Astrocyte (in vitro differentiated cells and primary cell): ENCODE data around the gene LBR. TPM values are rescaled to one million over a fixed set of nuclear protein-coding genes. Genes with fewer than 3 reads are reported as not detected.

ENCODE experiments used
- DNase-seq: peaks from one replicate; pipeline ENCODE4 v3.0.0-alpha.2; 2010; ENCODE audit warnings: low read depth
- FAIRE-seq: peaks from 2 replicates; lab custom pipeline; 2011; peaks lifted over from hg19 to GRCh38; lab: Jason Lieb, UNC
- H2AFZ ChIP-seq: 2 replicates; pipeline ENCODE4 v1.6.0; 2012; ENCODE audit warnings: low read depth, low read length, inconsistent platforms
- H3K27ac ChIP-seq: 2 replicates; pipeline ENCODE4 v1.5.1; 2011; ENCODE audit warnings: low read depth, low read length, inconsistent platforms
- H3K27me3 ChIP-seq: 2 replicates; pipeline ENCODE4 v1.6.0; 2011; ENCODE audit warnings: low read length, inconsistent platforms; ENCODE audit not compliant: insufficient read depth
- H3K36me3 ChIP-seq: 2 replicates; pipeline ENCODE4 v1.5.1; 2011; ENCODE audit warnings: low read length, inconsistent platforms; ENCODE audit not compliant: insufficient read depth
- H3K4me1 ChIP-seq: 2 replicates; pipeline ENCODE4 v1.5.1; 2011; ENCODE audit warnings: low read length, inconsistent platforms; ENCODE audit not compliant: insufficient read depth
- H3K4me2 ChIP-seq: 2 replicates; pipeline ENCODE4 v1.6.0; 2012; ENCODE audit warnings: low read length, inconsistent platforms
- H3K4me3 ChIP-seq: 2 replicates; pipeline ENCODE4 v1.5.1; 2011; ENCODE audit warnings: low read depth, mild to moderate bottlenecking, low read length, inconsistent platforms; ENCODE audit not compliant: insufficient read depth
- H3K79me2 ChIP-seq: 2 replicates; pipeline ENCODE4 v1.6.0; 2012; ENCODE audit warnings: mild to moderate bottlenecking, low read length, inconsistent platforms; ENCODE audit not compliant: insufficient read depth
- H3K9ac ChIP-seq: 2 replicates; pipeline ENCODE4 v1.6.0; 2012; ENCODE audit warnings: mild to moderate bottlenecking, low read length, inconsistent platforms
- H3K9me3 ChIP-seq: 2 replicates; pipeline ENCODE4 v1.5.1; 2012; ENCODE audit warnings: low read depth, mild to moderate bottlenecking, low read length, inconsistent platforms; ENCODE audit not compliant: insufficient read depth
- H4K20me1 ChIP-seq: 2 replicates; pipeline ENCODE4 v1.6.0; 2012; ENCODE audit warnings: low read length, inconsistent platforms; ENCODE audit not compliant: insufficient read depth
- H3K27ac Mint-ChIP-seq: one replicate; pipeline ENCODE4 v1.8.0; 2021; ENCODE audit warnings: mild to moderate bottlenecking, mixed read lengths; ENCODE audit not compliant: unreplicated experiment
- H3K27me3 Mint-ChIP-seq: one replicate; pipeline ENCODE4 v1.8.0; 2021; ENCODE audit warnings: low read depth, mixed read lengths; ENCODE audit not compliant: unreplicated experiment
- H3K36me3 Mint-ChIP-seq: one replicate; pipeline ENCODE4 v1.8.0; 2021; ENCODE audit warnings: low read depth, mixed read lengths; ENCODE audit not compliant: unreplicated experiment
- H3K4me1 Mint-ChIP-seq: one replicate; pipeline ENCODE4 v1.8.0; 2021; ENCODE audit warnings: low read depth, mixed read lengths; ENCODE audit not compliant: unreplicated experiment
- H3K4me3 Mint-ChIP-seq: one replicate; pipeline ENCODE4 v1.8.0; 2021; ENCODE audit warnings: mild to moderate bottlenecking, moderate library complexity, mixed read lengths; ENCODE audit not compliant: unreplicated experiment
- H3K9me3 Mint-ChIP-seq: one replicate; pipeline ENCODE4 v1.8.0; 2021; ENCODE audit warnings: mild to moderate bottlenecking, mixed read lengths; ENCODE audit not compliant: unreplicated experiment
- CTCF ChIP-seq: IDR thresholded peaks from 2 replicates; pipeline ENCODE4 v1.5.1; 2011; ENCODE audit warnings: low read depth, mild to moderate bottlenecking, inconsistent platforms, low read length, moderate library complexity; ENCODE audit not compliant: insufficient read depth
- EZH2 ChIP-seq: IDR thresholded peaks from 2 replicates; pipeline ENCODE4 v1.6.1; 2012; ENCODE audit warnings: mild to moderate bottlenecking, low read length, inconsistent platforms; ENCODE audit not compliant: insufficient read depth
- total RNA-seq: library from RNA; stranded (reverse); gene quantifications from 2 replicates; pipeline ENCODE4 v1.2.1, GENCODE V29; 2021

Gene LBR
- total RNA-seq, 1 donor from 2014 or later = 42.6 TPM

- H3K4me1 Mint-ChIP-seq = peaks cover 32% of the 10 kb centered on the region
- Histone ChIP-seq H4K20me1 (peaks cover 32% of the 10 kb centered on the region), H3K4me1 (peaks cover 35% of the 10 kb centered on the region), H3K36me3 (no peaks in the 10 kb centered on the region), H3K9me3 (peaks cover 4% of the 10 kb centered on the region), H3K4me3 (peak overlapping the region; percentile 88), H3K9ac (peak overlapping the region; percentile 85), H3K79me2 (peaks cover 46% of the 10 kb centered on the region), H3K4me2 (peak overlapping the region; percentile 93), H3K27me3 (peaks cover 2% of the 10 kb centered on the region), H3K27ac (peak overlapping the region; percentile 77), H2AFZ (peak overlapping the region; percentile 92)
- no peak for FAIRE-seq
- DNase-seq = peak; percentile 76
- H3K36me3 Mint-ChIP-seq = peaks cover 3% of the 10 kb centered on the region
- H3K9me3 Mint-ChIP-seq = peaks cover 9% of the 10 kb centered on the region
- H3K4me3 Mint-ChIP-seq = peak overlapping the region; percentile 86
- peaks cover 5% of the 10 kb centered on the region for H3K27me3 Mint-ChIP-seq
- H3K27ac Mint-ChIP-seq = peak overlapping the region; percentile 30
- TF ChIP-seq CTCF (no peak), EZH2 (no peak)
Measured at GRCh38 chr1:225428068-225428880, 436 bp upstream of the LBR start.

- Histone ChIP-seq H3K9ac (peak overlapping the region; percentile 85), H3K27me3 (peaks cover 2% of the 10 kb centered on the region), H3K79me2 (peaks cover 63% of the 10 kb centered on the region), H3K36me3 (peaks cover 7% of the 10 kb centered on the region), H3K4me3 (peak overlapping the region; percentile 88), H4K20me1 (peaks cover 38% of the 10 kb centered on the region), H3K4me2 (peak overlapping the region; percentile 93), H2AFZ (peak overlapping the region; percentile 74), H3K27ac (peak overlapping the region; percentile 64), H3K9me3 (peaks cover 4% of the 10 kb centered on the region), H3K4me1 (peaks cover 36% of the 10 kb centered on the region)
- Mint-ChIP-seq H3K4me3 (peak overlapping the region; percentile 94), H3K36me3 (no peaks in the 10 kb centered on the region), H3K4me1 (peaks cover 43% of the 10 kb centered on the region), H3K27me3 (no peaks in the 10 kb centered on the region), H3K9me3 (no peaks in the 10 kb centered on the region), H3K27ac (peak overlapping the region; percentile 91)
- no peak for FAIRE-seq
- no peak for TF ChIP-seq CTCF
- no peak for TF ChIP-seq EZH2
- DNase-seq = peak; percentile 12
Measured at GRCh38 chr1:225426395-225427234, 1.2 kb downstream of the LBR start.
